IMR-90 (cell line): ENCODE data around the gene TNRC6C.

Experiments
- BHLHE40 ChIP-seq: fragments of 150-350 bp; IDR thresholded peaks from 2 replicates; pipeline ENCODE4 v1.6.1; 2016; ENCODE audit warnings: mild to moderate bottlenecking, low read depth, low read length
- CEBPB ChIP-seq: IDR thresholded peaks from 2 replicates; pipeline ENCODE4 v1.6.1; 2012; ENCODE audit warnings: low read depth, low read length, improper control_type of control experiment
- CHD1 ChIP-seq: IDR thresholded peaks from 2 replicates; pipeline ENCODE4 v1.6.1; 2012; ENCODE audit warnings: low read depth, low read length, improper control_type of control experiment
- MAFK ChIP-seq: IDR thresholded peaks from 2 replicates; pipeline ENCODE4 v1.6.1; 2012; ENCODE audit warnings: low read depth, low read length, improper control_type of control experiment
- MXI1 ChIP-seq: IDR thresholded peaks from 2 replicates; pipeline ENCODE4 v1.6.1; 2012; ENCODE audit warnings: low read depth, mild to moderate bottlenecking, low read length, moderate library complexity, borderline replicate concordance
- POLR2A ChIP-seq: IDR thresholded peaks from 2 replicates; pipeline ENCODE4 v1.6.1; 2012; ENCODE audit warnings: mild to moderate bottlenecking, low read depth, low read length
- SMC3 ChIP-seq: fragments of 150-350 bp; IDR thresholded peaks from 2 replicates; pipeline ENCODE4 v1.6.1; 2016; ENCODE audit warnings: low read depth, mild to moderate bottlenecking, antibody characterized with exemption, low read length, moderate library complexity
- TF ChIP-seq, protein P1 (sequence below): conservative IDR thresholded peaks from 2 replicates; pipeline ENCODE4 v1.5.1; 2012; ENCODE audit warnings: mild to moderate bottlenecking, low read depth, low read length, improper control_type of control experiment
- TF ChIP-seq, protein P2 (sequence below): fragments of 150-350 bp; IDR thresholded peaks from 2 replicates; pipeline ENCODE4 v1.6.1; 2017; ENCODE audit warnings: mild to moderate bottlenecking, antibody characterized with exemption, low read length, low read depth

DNA sequence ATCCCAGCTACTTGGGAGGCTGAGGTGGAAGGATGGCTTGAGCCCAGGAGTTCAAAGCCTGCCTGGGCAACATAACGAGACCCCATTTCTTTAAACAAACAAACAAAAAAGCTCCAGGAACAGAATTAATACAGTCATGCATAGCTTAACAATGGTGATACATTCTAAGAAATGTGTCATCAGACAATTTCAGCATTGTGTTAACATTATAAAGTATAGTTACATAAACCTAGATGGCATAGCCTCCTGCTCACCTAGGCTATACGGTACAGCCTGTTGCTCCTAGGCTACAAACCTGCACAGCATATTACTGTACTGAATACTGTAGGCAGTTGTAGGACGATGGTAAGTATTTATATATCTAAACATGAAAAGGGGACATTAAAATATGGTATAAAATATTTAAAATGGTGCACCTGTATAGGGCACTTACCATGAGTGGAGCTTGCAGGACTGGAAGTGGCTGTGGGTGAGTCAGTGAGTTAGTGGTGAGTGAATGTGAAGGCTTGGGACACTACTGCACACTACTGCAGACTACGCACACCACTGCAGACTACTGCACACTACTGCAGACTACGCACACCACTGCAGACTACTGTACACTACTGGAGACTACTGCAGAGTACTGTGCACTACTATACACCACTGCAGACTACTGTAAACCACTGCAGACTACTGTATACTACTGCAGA lies 95.4 kb downstream of the TNRC6C start:
- TF ChIP-seq, protein P1, sequence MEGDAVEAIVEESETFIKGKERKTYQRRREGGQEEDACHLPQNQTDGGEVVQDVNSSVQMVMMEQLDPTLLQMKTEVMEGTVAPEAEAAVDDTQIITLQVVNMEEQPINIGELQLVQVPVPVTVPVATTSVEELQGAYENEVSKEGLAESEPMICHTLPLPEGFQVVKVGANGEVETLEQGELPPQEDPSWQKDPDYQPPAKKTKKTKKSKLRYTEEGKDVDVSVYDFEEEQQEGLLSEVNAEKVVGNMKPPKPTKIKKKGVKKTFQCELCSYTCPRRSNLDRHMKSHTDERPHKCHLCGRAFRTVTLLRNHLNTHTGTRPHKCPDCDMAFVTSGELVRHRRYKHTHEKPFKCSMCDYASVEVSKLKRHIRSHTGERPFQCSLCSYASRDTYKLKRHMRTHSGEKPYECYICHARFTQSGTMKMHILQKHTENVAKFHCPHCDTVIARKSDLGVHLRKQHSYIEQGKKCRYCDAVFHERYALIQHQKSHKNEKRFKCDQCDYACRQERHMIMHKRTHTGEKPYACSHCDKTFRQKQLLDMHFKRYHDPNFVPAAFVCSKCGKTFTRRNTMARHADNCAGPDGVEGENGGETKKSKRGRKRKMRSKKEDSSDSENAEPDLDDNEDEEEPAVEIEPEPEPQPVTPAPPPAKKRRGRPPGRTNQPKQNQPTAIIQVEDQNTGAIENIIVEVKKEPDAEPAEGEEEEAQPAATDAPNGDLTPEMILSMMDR = no peak
- TF ChIP-seq POLR2A (no peak), BHLHE40 (no peak), SMC3 (no peak), MXI1 (no peak), CHD1 (no peak), MAFK (no peak), CEBPB (no peak)
- TF ChIP-seq, protein P2, sequence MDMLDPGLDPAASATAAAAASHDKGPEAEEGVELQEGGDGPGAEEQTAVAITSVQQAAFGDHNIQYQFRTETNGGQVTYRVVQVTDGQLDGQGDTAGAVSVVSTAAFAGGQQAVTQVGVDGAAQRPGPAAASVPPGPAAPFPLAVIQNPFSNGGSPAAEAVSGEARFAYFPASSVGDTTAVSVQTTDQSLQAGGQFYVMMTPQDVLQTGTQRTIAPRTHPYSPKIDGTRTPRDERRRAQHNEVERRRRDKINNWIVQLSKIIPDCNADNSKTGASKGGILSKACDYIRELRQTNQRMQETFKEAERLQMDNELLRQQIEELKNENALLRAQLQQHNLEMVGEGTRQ = no peak
